KMS-11 (cell line): ENCODE data around the gene SMIM38.

ENCODE experiments used
- H2AFZ ChIP-seq: fragments of 200-600 bp; sonication (generic); 2 replicates; pipeline ENCODE4 v1.6.1; 2016; ENCODE audit warnings: antibody characterized with exemption, mixed run types, low read depth
- H3K27ac ChIP-seq: fragments of 200-600 bp; sonication (generic); 2 replicates; pipeline ENCODE4 v1.6.1; 2016; ENCODE audit warnings: mild to moderate bottlenecking, mixed run types
- H3K27me3 ChIP-seq: fragments of 200-600 bp; sonication (generic); 2 replicates; pipeline ENCODE4 v1.6.1; 2017; ENCODE audit warnings: mild to moderate bottlenecking, low read depth, mixed run types, moderate library complexity; ENCODE audit not compliant: insufficient read depth
- H3K36me3 ChIP-seq: fragments of 200-600 bp; sonication (generic); 2 replicates; pipeline ENCODE4 v1.6.1; 2017; ENCODE audit warnings: mild to moderate bottlenecking, mixed run types; ENCODE audit not compliant: insufficient read depth
- H3K4me1 ChIP-seq: fragments of 200-600 bp; sonication (generic); 2 replicates; pipeline ENCODE4 v1.6.1; 2016; ENCODE audit warnings: mild to moderate bottlenecking, low read depth, mixed run types; ENCODE audit not compliant: poor library complexity, severe bottlenecking
- H3K4me2 ChIP-seq: fragments of 200-600 bp; sonication (generic); 2 replicates; pipeline ENCODE4 v1.7.0; 2016; ENCODE audit warnings: mild to moderate bottlenecking, mixed run types
- H3K4me3 ChIP-seq: fragments of 200-600 bp; sonication (generic); IDR thresholded peaks from 2 replicates; pipeline ENCODE4 v1.6.1; 2017; ENCODE audit warnings: low read depth, low read length, mixed read lengths; ENCODE audit not compliant: insufficient read depth
- H3K79me2 ChIP-seq: fragments of 200-600 bp; sonication (generic); 2 replicates; pipeline ENCODE4 v1.6.1; 2016; ENCODE audit warnings: low read depth, mixed run types; ENCODE audit not compliant: insufficient read depth
- H3K9ac ChIP-seq: fragments of 200-600 bp; sonication (generic); 2 replicates; pipeline ENCODE4 v1.6.1; 2016; ENCODE audit warnings: mild to moderate bottlenecking, mixed run types
- H4K20me1 ChIP-seq: fragments of 200-600 bp; sonication (generic); 2 replicates; pipeline ENCODE4 v1.6.1; 2016; ENCODE audit warnings: mild to moderate bottlenecking, mixed run types; ENCODE audit not compliant: insufficient read depth
- CTCF ChIP-seq: fragments of 200-600 bp; sonication (generic); conservative IDR thresholded peaks from 2 replicates; pipeline ENCODE4 v1.6.1; 2017; ENCODE audit warnings: low read depth, mild to moderate bottlenecking, antibody characterized with exemption, low read length, moderate library complexity, mixed read lengths

The SMIM38 gene

DNA sequence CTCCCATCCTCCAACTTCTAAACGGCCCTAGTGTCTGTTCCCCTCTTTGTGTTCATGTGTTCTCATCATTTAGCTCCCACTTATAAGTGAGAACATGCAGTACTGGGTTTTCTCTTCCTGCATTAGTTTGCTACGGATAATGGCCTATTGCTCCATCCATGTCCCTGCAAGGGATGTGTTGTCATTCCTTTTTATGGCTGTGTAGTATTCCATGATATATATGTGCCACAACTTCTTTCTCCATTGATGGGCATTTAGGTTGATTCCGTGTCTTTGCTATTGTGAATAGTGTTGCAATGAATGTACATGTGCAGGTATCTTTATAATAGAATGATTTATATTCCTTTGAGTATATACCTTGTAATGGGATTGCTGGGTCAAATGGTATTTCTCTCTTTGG lies 5.6 kb upstream of the SMIM38 start:
- Histone ChIP-seq H4K20me1 (no peaks in the 10 kb centered on the region), H3K4me3 (no peak overlapping the region)

GRCh38 chr11:69151836-69152235 lies 3.9 kb upstream of the SMIM38 start:
- Histone ChIP-seq H3K9ac (no peak overlapping the region), H3K4me1 (no peaks in the 10 kb centered on the region), H3K4me3 (no peak overlapping the region), H4K20me1 (no peaks in the 10 kb centered on the region), H3K4me2 (no peak overlapping the region), H3K79me2 (no peaks in the 10 kb centered on the region), H2AFZ (no peak overlapping the region), H3K27ac (no peak overlapping the region), H3K36me3 (no peaks in the 10 kb centered on the region), H3K27me3 (peaks cover 4% of the 10 kb centered on the region; the same call in 1 of the 2 replicates)
- TF ChIP-seq CTCF, result no peak

More for the DNA sequence above, 5.6 kb upstream of the SMIM38 start:
- Histone ChIP-seq H3K27me3 (peaks cover 4% of the 10 kb centered on the region; the same call in 1 of the 2 replicates), H3K4me1 (no peaks in the 10 kb centered on the region), H3K9ac (no peak overlapping the region), H3K36me3 (no peaks in the 10 kb centered on the region), H3K79me2 (no peaks in the 10 kb centered on the region), H3K4me2 (no peak overlapping the region), H3K27ac (no peak overlapping the region), H2AFZ (no peak overlapping the region)
- no peak for TF ChIP-seq CTCF

GRCh38 chr11:69152733-69153421 lies 2.9 kb upstream of the SMIM38 start:
- Histone ChIP-seq H3K27me3 (peaks cover 6% of the 10 kb centered on the region; the same call in 1 of the 2 replicates), H3K9ac (no peak overlapping the region), H3K36me3 (no peaks in the 10 kb centered on the region), H3K4me1 (no peaks in the 10 kb centered on the region), H3K79me2 (no peaks in the 10 kb centered on the region), H3K27ac (no peak overlapping the region), H4K20me1 (no peaks in the 10 kb centered on the region), H3K4me3 (no peak overlapping the region), H3K4me2 (no peak overlapping the region), H2AFZ (no peak overlapping the region)
- TF ChIP-seq CTCF, result no peak

DNA sequence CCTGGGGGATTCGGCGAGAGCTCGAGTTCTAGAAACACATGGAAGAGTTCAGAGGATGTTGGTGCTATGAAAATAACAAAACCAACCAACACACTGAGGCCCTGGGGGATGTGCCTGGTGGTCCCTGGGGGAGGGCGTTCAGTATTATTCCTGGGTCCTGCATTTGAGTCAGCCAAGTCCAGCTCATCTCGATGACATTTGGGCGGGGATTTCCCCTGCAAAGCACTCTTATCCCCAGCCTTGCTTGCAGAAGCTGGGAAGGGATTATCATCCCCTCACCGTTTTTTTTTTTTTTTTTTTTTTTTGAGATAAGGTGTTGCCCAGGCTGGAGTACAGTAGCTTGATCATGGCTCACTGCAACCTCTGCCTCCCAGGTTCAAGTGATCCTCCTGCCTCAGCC lies 2.1 kb upstream of the SMIM38 start:
- Histone ChIP-seq H3K27ac (no peak overlapping the region), H3K36me3 (no peaks in the 10 kb centered on the region), H3K4me3 (no peak overlapping the region), H3K4me1 (no peaks in the 10 kb centered on the region), H3K4me2 (no peak overlapping the region), H3K9ac (no peak overlapping the region), H4K20me1 (no peaks in the 10 kb centered on the region), H3K79me2 (no peaks in the 10 kb centered on the region), H3K27me3 (peaks cover 4% of the 10 kb centered on the region; the same call in 1 of the 2 replicates), H2AFZ (no peak overlapping the region)
- no peak for TF ChIP-seq CTCF
